ENCODE results near the gene MEG3. TPM values are rescaled to one million over a fixed set of nuclear protein-coding genes. Genes with fewer than 3 reads are reported as not detected.
A peak's percentile ranks its signal among the peaks of the same experiment; 100 is the strongest.

Gene MEG3
- total and polyA plus RNA-seq, 2 of the 8 experiments (the other 6 are each of a cell fraction or from before 2014, with no cell fraction given), result 0.17 to 1.1 TPM

DNA sequence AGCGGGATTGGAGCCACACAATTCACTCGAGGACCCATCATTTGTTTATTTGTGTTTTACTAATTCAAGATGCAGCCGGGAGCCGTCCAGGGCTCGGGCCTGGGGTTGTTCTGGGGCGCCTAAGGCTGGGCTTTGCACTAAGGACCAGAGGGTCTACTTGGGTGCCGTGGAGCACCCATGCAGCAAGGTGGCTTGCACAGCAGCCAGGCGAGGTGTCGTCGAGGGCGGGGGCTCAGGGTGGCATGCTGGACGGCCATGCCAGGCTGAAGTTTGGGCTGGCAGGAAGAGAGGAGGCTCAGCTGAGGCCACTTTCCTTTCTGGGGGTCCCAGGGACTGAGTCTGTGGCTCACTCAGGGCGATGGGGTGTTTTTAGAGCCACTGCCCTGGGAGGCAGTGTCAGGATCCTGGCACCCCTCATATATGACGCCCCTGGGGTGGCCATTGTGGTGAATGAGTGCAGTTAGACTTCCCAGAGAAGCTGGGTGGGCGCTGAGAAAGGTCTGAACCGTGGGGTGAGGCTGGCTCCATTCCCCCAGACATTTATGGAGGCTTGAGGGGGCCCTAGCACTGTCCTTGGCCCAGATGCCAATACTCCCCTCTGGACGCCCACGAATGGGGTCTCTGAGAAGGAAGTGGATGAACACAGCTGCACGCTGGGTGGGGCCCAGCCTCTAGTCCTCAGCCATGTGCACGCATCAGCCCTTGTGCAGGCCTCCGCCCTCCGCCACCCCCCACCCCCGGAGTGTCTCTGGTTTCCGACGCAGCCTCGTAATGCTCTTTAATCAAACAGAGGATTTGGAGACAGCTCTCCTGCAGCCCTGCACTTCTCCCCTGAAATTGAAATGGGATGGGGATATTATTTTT is 11.3 kb downstream of the MEG3 start:
- Histone ChIP-seq H3K79me1 (ENCODE audit: low read depth, low read length) (no peaks in the 10 kb centered on the region), H2BK20ac (ENCODE audit: low read length) (no peak overlapping the region), H3K56ac (replicated peaks; ENCODE audit: insufficient read length, low read depth, low read length) (no peak overlapping the region), H4K5ac (ENCODE audit: insufficient read length, low read depth, low read length) (no peak overlapping the region), H2BK12ac (ENCODE audit: low read depth, low read length) (no peak overlapping the region), H4K20me1 (replicated peaks in 1 of 2; ENCODE audit: control insufficient read depth in 1 of 2, insufficient read depth in 2 of 2, low read length in 2 of 2) (no peaks in the 10 kb centered on the region), H4K91ac (replicated peaks; ENCODE audit: insufficient read length, low read length) (peak overlapping the region; percentile 20), H3K27ac (ENCODE audit: low read depth, low read length) (no peak overlapping the region), H2BK15ac (ENCODE audit: low read length) (no peak overlapping the region), H4K8ac (ENCODE audit: extremely low read depth, insufficient read depth, low read length) (no peak overlapping the region; the same call in 1 of the 2 replicates), H2BK5ac (ENCODE audit: low read depth, low read length) (no peak overlapping the region), H3K79me2 (ENCODE audit: control insufficient read depth in 1 of 2, insufficient read depth in 2 of 2, low read length in 2 of 2) (no peaks in the 10 kb centered on the region), H3K4me1 (replicated peaks in 1 of 4; ENCODE audit: control insufficient read depth in 3 of 4, insufficient read depth in 4 of 4, low read length in 3 of 4) (peaks cover 0 to 39% (median 22%) of the 10 kb centered on the region in 4 experiments; a peak in 6 of 7 replicates), H3K36me3 (ENCODE audit: control insufficient read depth in 2 of 4, insufficient read depth in 4 of 4, low read length in 3 of 4) (no peaks in the 10 kb centered on the region), H3K23me2 (ENCODE audit: low read depth, low read length) (no peaks in the 10 kb centered on the region), H3K27me3 (replicated peaks in 1 of 4; ENCODE audit: control insufficient read depth in 3 of 4, extremely low read depth in 1 of 4, insufficient read depth in 3 of 4, low read length in 3 of 4) (no peaks in the 10 kb centered on the region; a peak in 2 of 7 replicates), H3K9ac (replicated peaks in 1 of 4; ENCODE audit: extremely low read depth in 1 of 4, low read depth in 3 of 4, low read length in 3 of 4) (no peak overlapping the region), H2BK120ac (replicated peaks; ENCODE audit: low read depth, low read length) (no peak overlapping the region), H3K9me3 (ENCODE audit: insufficient read depth in 2 of 2, low read depth in 1 of 2, low read length in 1 of 2) (no peaks in the 10 kb centered on the region), H3K4ac (replicated peaks; ENCODE audit: insufficient read length, low read depth, low read length) (no peak overlapping the region), H3K4me3 (ENCODE audit: extremely low read depth in 1 of 4, insufficient read depth in 2 of 4, low read depth in 3 of 4, low read length in 4 of 4) (no peak overlapping the region), H2AK5ac (ENCODE audit: low read depth, low read length) (no peak overlapping the region), H3K14ac (ENCODE audit: insufficient read length) (no peak overlapping the region), H2AFZ (ENCODE audit: low read length) (no peak overlapping the region), H3K23ac (ENCODE audit: insufficient read length) (no peak overlapping the region), H3K4me2 (ENCODE audit: insufficient read depth in 1 of 2, low read depth in 2 of 2, low read length in 2 of 2) (no peak overlapping the region), H3K18ac (ENCODE audit: extremely low read depth, low read length) (peak overlapping the region; percentile 19; the same call in 1 of the 2 replicates)
- 87% methylated on average over 26 of the region's 26 CpGs; no CpG with 5 or more reads in 1 of the 2 experiments for WGBS, 2 experiments (ENCODE audit: extremely low coverage in 1 of 2, insufficient coverage in 1 of 2, insufficient read length in 1 of 2, insufficient replicate concordance in 2 of 2, low coverage in 1 of 2, low lambda C conversion rate in 2 of 2, missing lambda C conversion rate in 1 of 2)
- no peak for FAIRE-seq
- ChIA-PET CTCF (ENCODE audit: partially characterized antibody) (interaction anchor here (1.0 kb wide), 1 partner anchor 9 kb away, joined by 3 read pairs; no protein-coding TSS in a partner anchor), POLR2A (ENCODE audit: partially characterized antibody) (no interaction called here)
- DNase-seq (ENCODE audit: low read depth in 1 of 2, low spot score in 2 of 2), result no peak
- TF ChIP-seq SRF (IDR thresholded peaks at IDR 0.05; ENCODE audit: low read depth, low read length), result no peak
- TF ChIP-seq MAFK (IDR thresholded peaks at IDR 0.05; ENCODE audit: low read depth, low read length), result no peak
- TF ChIP-seq POLR2AphosphoS5 (IDR thresholded peaks at IDR 0.05; ENCODE audit: low read depth, low read length), result no peak
- TF ChIP-seq KDM1A (IDR thresholded peaks at IDR 0.05; ENCODE audit: borderline replicate concordance, low read length), result no peak
- no peak for TF ChIP-seq POU5F1 (IDR thresholded peaks at IDR 0.05; ENCODE audit: low read depth, low read length)
- TF ChIP-seq BACH1 (IDR thresholded peaks at IDR 0.05; ENCODE audit: low read length), result no peak
- TF ChIP-seq TBP (IDR thresholded peaks at IDR 0.05; ENCODE audit: low read depth, low read length), result no peak

All from H1 (cell line).